ENCODE results near the gene ERBB2. TPM values are rescaled to one million over a fixed set of nuclear protein-coding genes. Genes with fewer than 3 reads are reported as not detected.

The ERBB2 gene
- total RNA-seq, 2 experiments from 2014 or later = 2.4 to 4.6 TPM

GRCh38 chr17:39663688-39664580 is 35.9 kb upstream of the ERBB2 start:
- Histone ChIP-seq H3K27me3 (ENCODE audit: control insufficient read depth in 1 of 2, insufficient read depth in 2 of 2, low read length in 2 of 2) (peaks cover 0 to 21% of the 10 kb centered on the region in 2 experiments), H3K4me1 (ENCODE audit: insufficient read depth, low read length) (peaks cover 39% of the 10 kb centered on the region), H3K9me3 (ENCODE audit: control insufficient read depth in 1 of 2, insufficient read depth in 1 of 2, low read length in 2 of 2) (no peaks in the 10 kb centered on the region), H3K4me3 (ENCODE audit: low read length) (no peak overlapping the region), H3K36me3 (ENCODE audit: insufficient read depth, low read length) (peaks cover 34% of the 10 kb centered on the region), H3K27ac (ENCODE audit: low read depth in 1 of 2, low read length in 2 of 2) (no peak overlapping the region)
- Mint-ChIP-seq H3K36me3 (ENCODE audit: low read depth) (peaks cover 46% of the 10 kb centered on the region), H3K4me1 (ENCODE audit: low read depth) (peaks cover 22% of the 10 kb centered on the region), H3K4me3 (peak overlapping the region; percentile 11), H3K9me3 (no peaks in the 10 kb centered on the region), H3K27ac (no peak overlapping the region), H3K27me3 (peaks cover 24% of the 10 kb centered on the region)
- intact Hi-C loops (cut with DNase I, micrococcal nuclease) = no loop called here
- ATAC-seq (ENCODE audit: poor library complexity) = no peak
- no peak for TF ChIP-seq CTCF (IDR thresholded peaks at IDR 0.05)
- ChIA-PET CTCF (interaction anchor here (1.1 kb wide), 1 partner anchor 10 kb away, joined by 3 read pairs; no protein-coding TSS in a partner anchor), POLR2A (no interaction called here)
- no peak for DNase-seq

- peaks cover 37% of the 10 kb centered on the region for H3K4me1 ChIP-seq (ENCODE audit: insufficient read depth, low read length)
- Mint-ChIP-seq H3K36me3 (ENCODE audit: low read depth) (peaks cover 36% of the 10 kb centered on the region), H3K27ac (no peak within 1 kb of the TSS), H3K4me3 (peak within 1 kb of the TSS; percentile 45), H3K9me3 (no peaks in the 10 kb centered on the region), H3K4me1 (ENCODE audit: low read depth) (peaks cover 16% of the 10 kb centered on the region), H3K27me3 (peaks cover 24% of the 10 kb centered on the region)
- H3K9me3 ChIP-seq (ENCODE audit: control insufficient read depth in 1 of 2, insufficient read depth in 1 of 2, low read length in 2 of 2) = no peaks in the 10 kb centered on the region
- H3K36me3 ChIP-seq (ENCODE audit: insufficient read depth, low read length) = peaks cover 26% of the 10 kb centered on the region
- H3K4me3 ChIP-seq (ENCODE audit: low read length) = no peak within 1 kb of the TSS
- DNase-seq (no peak), ATAC-seq (ENCODE audit: poor library complexity) (no peak)
- CTCF ChIA-PET = interaction anchor here (0.7 to 2.0 kb wide), 4 partner anchors 10 to 43 kb away, joined by 3 to 8 read pairs (median 3); partner anchors contain the start of gene PGAP3
- intact Hi-C loops (cut with DNase I, micrococcal nuclease) = loop anchor here in 1 of 2 experiments (5.0 kb wide), 1 partner anchor 87 kb away; no protein-coding TSS in a partner anchor
- no peak within 1 kb of the TSS for H3K27ac ChIP-seq (ENCODE audit: low read depth in 1 of 2, low read length in 2 of 2)
- peaks cover 5 to 29% of the 10 kb centered on the region in 2 experiments for H3K27me3 ChIP-seq (ENCODE audit: control insufficient read depth in 1 of 2, insufficient read depth in 2 of 2, low read length in 2 of 2)
- no peak for TF ChIP-seq CTCF (IDR thresholded peaks at IDR 0.05)
- POLR2A ChIA-PET = interaction anchor here (1.3 kb wide), 1 partner anchor 43 kb away, joined by 3 read pairs; no protein-coding TSS in a partner anchor
These were observed 35.0 kb upstream of the ERBB2 start, which contains the start of gene TCAP for GRCh38 chr17:39664581-39665561. TSS of gene TCAP (plus strand) at chr17:39665349. CDS start at chr17:39665360, 11 bp downstream.

Measured in CD4-positive, alpha-beta T cell (primary cell).